ENCODE results near the gene CWF19L2.
"Not testable (repeated sequence)": the region's sequence is repeated elsewhere in the genome, so short reads cannot be mapped to it uniquely, and the experiment has no call there.

The CWF19L2 gene

DNA sequence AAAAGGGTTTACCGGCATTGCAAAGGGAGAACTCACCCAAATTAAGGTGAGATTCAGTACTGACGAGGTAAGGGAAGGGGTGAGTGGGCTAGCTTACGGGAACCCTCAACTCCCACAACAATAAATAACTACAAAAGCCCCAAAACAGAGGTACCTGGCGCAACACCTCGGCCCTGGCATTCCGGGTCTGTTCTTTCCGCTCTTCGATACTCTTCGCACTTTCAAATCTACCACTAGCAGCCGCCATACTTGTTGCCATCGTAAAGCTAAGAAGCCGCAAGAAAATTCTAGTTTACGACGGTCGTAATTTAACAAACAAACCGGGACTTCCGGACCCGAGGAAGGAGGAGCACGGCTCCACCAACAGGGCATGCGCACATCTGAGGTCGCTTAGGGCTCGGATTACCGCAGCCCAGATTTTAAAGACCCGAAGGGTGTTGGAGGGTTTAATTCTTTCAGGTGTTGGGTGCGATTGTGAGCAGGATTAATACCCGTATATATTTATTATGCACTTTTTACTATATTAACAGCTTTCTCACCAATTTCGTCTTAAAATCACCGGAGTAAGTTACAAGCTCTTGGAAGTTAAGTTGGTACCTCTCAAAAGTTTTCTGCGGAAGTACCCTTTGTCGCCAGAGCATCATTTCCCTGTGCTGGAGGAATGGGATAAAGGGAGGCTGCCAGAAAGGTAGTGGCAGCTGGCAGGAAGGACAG lies at the start of gene CWF19L2:
Gene CWF19L2 (minus strand): TSS at position 268 of the 714 bp plus-strand sequence. CDS start 9 bp downstream, at position 259.
- peak within 1 kb of the TSS; percentile 85 for H3K4me3 ChIP-seq (ENCODE audit: control insufficient read depth, low read depth, low read length)
- TF ChIP-seq, protein P1, sequence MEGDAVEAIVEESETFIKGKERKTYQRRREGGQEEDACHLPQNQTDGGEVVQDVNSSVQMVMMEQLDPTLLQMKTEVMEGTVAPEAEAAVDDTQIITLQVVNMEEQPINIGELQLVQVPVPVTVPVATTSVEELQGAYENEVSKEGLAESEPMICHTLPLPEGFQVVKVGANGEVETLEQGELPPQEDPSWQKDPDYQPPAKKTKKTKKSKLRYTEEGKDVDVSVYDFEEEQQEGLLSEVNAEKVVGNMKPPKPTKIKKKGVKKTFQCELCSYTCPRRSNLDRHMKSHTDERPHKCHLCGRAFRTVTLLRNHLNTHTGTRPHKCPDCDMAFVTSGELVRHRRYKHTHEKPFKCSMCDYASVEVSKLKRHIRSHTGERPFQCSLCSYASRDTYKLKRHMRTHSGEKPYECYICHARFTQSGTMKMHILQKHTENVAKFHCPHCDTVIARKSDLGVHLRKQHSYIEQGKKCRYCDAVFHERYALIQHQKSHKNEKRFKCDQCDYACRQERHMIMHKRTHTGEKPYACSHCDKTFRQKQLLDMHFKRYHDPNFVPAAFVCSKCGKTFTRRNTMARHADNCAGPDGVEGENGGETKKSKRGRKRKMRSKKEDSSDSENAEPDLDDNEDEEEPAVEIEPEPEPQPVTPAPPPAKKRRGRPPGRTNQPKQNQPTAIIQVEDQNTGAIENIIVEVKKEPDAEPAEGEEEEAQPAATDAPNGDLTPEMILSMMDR (IDR thresholded peaks at IDR 0.05; ENCODE audit: control insufficient read depth, insufficient read depth, low read depth, low read length, missing control alignments), result peak; percentile 16

GRCh38 chr11:107505647-107506225 lies 48.1 kb upstream of the CWF19L2 start:
- DNase-seq (ENCODE audit: low read depth), result no peak
- H3K4me3 ChIP-seq (ENCODE audit: control insufficient read depth, low read depth, low read length), result no peak overlapping the region
- TF ChIP-seq, protein P1 (IDR thresholded peaks at IDR 0.05; ENCODE audit: control insufficient read depth, insufficient read depth, low read depth, low read length, missing control alignments), result no peak

More for the DNA sequence above, at the start of gene CWF19L2:
- DNase-seq (ENCODE audit: low read depth), result peak; percentile 83

GRCh38 chr11:107504981-107505380 lies 47.4 kb upstream of the CWF19L2 start:
- DNase-seq (ENCODE audit: low read depth), result no peak
- TF ChIP-seq, protein P1 (IDR thresholded peaks at IDR 0.05; ENCODE audit: control insufficient read depth, insufficient read depth, low read depth, low read length, missing control alignments), result no peak
- no peak overlapping the region for H3K4me3 ChIP-seq (ENCODE audit: control insufficient read depth, low read depth, low read length)

DNA sequence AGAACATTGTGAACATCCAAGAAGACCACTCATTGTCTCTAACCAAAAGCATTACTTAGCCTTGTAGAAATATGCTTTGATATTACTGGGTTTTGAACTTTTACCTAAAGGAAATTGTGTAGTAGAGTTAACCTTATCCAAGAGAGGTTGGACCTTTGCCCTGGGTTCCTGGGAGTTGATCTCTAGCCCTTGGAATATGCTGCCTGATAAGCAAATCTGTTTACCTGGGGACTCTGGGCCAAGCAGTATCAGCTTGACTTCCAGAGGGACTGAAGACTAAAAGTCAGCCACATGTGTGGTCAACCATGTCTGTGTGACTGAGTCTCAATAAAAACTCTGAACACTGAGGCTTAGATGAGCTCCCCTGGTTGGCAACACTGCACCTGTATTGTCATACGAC lies 44.1 kb upstream of the CWF19L2 start:
- no peak overlapping the region for H3K4me3 ChIP-seq (ENCODE audit: control insufficient read depth, low read depth, low read length)
- no peak for DNase-seq (ENCODE audit: low read depth)
- TF ChIP-seq, protein P1 (IDR thresholded peaks at IDR 0.05; ENCODE audit: control insufficient read depth, insufficient read depth, low read depth, low read length, missing control alignments), result no peak

DNA sequence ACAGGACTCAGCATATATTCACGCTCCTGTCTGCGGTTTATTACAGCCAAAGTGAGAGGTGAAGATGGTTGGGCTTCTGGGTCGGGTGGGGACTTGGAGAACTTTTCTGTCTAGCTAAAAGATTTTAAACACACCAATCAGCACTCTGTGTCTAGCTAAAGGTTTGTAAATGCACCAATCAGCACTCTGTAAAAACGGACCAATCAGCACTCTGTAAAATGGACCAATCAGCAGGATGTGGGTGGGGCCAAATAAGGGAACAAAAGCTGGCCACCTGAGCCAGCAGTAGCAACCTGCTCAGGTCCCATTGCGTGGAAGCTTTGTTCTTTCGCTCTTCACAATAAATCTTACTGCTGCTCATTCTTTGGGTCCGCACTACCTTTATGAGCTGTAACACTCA lies 39.7 kb upstream of the CWF19L2 start:
- DNase-seq (ENCODE audit: low read depth); H3K4me3 ChIP-seq (ENCODE audit: control insufficient read depth, low read depth, low read length): not testable (repeated sequence)

GRCh38 chr11:107496011-107496410 lies 38.4 kb upstream of the CWF19L2 start:
- H3K4me3 ChIP-seq (ENCODE audit: control insufficient read depth, low read depth, low read length), result no peak overlapping the region
- peak; percentile 86 for DNase-seq (ENCODE audit: low read depth)
- TF ChIP-seq, protein P1 (IDR thresholded peaks at IDR 0.05; ENCODE audit: control insufficient read depth, insufficient read depth, low read depth, low read length, missing control alignments), result no peak

GRCh38 chr11:107494055-107494454 lies 36.4 kb upstream of the CWF19L2 start:
- TF ChIP-seq, protein P1 (IDR thresholded peaks at IDR 0.05; ENCODE audit: control insufficient read depth, insufficient read depth, low read depth, low read length, missing control alignments), result no peak
- H3K4me3 ChIP-seq (ENCODE audit: control insufficient read depth, low read depth, low read length), result no peak overlapping the region
- DNase-seq (ENCODE audit: low read depth), result no peak
